ENCODE results near the gene COX7A1.

The COX7A1 gene

DNA sequence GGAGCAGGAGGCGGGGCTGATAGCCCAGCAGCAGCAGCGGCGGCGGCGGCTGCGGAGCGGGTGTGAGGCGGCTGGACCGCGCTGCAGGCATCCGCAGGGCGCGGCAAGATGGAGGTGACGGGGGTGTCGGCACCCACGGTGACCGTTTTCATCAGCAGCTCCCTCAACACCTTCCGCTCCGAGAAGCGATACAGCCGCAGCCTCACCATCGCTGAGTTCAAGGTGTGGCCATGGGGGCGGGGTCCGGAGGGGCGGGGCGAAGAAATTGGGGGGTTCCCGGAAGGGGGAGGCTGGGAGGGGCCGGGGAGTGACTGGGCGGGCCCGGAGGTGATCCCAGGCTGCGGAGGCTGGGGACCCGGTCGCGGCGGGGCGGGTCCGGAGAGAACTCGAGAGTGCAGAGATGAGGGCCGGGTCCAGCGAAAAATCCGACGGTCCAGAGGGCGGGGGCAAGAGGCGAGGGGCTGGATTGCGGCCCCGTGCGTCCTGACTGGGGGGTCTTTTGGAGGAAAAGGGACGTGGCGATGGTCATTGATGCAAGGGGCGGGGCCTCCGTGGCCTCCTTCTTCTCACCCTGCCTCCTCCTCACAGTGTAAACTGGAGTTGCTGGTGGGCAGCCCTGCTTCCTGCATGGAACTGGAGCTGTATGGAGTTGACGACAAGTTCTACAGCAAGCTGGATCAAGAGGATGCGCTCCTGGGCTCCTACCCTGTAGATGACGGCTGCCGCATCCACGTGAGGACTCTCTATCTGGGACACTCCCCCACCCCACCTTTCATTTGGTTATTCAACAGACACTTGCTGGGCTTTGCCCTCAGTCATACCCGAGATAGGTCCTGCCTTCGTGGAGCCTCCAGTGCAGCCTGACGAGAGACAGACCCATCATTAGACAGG is 36.5 kb downstream of the COX7A1 start, which contains the start of gene TBCB:
Gene TBCB, plus strand, starts transcription at position 16 of the 891 bp plus-strand sequence. Its CDS starts 93 bp downstream, at position 109.
- Histone ChIP-seq H3K4me2 (ENCODE audit: low read length) (peak within 1 kb of the TSS; percentile 79), H3K4me1 (ENCODE audit: control insufficient read depth, low read length) (peaks cover 29% of the 10 kb centered on the region), H3K4me3 (ENCODE audit: low read length) (peak within 1 kb of the TSS; percentile 99), H3F3A (ENCODE audit: control insufficient read depth, insufficient read depth) (no peaks in the 10 kb centered on the region), H3K9me3 (ENCODE audit: control insufficient read depth, insufficient read depth, low read length) (no peaks in the 10 kb centered on the region), H3K36me3 (ENCODE audit: control insufficient read depth, low read length) (peaks cover 51% of the 10 kb centered on the region), H4K20me1 (ENCODE audit: control insufficient read depth, insufficient read depth, low read depth, low read length) (peaks cover 6% of the 10 kb centered on the region; the same call in 1 of the 2 replicates), H3K9me2 (replicated peaks; ENCODE audit: control insufficient read depth, low read length) (no peaks in the 10 kb centered on the region), H3K79me2 (ENCODE audit: control insufficient read depth, low read length) (peaks cover 38% of the 10 kb centered on the region), H3K27me3 (ENCODE audit: control insufficient read depth, low read length) (no peaks in the 10 kb centered on the region), H3K27ac (ENCODE audit: low read depth, low read length) (peak within 1 kb of the TSS; percentile 69)
- TF ChIP-seq CTCF (IDR thresholded peaks at IDR 0.05; ENCODE audit: low read depth, low read length, poor library complexity, severe bottlenecking) (no peak), EZH2phosphoT487 (IDR thresholded peaks at IDR 0.05; ENCODE audit: borderline replicate concordance, low read length) (no peak)

DNA sequence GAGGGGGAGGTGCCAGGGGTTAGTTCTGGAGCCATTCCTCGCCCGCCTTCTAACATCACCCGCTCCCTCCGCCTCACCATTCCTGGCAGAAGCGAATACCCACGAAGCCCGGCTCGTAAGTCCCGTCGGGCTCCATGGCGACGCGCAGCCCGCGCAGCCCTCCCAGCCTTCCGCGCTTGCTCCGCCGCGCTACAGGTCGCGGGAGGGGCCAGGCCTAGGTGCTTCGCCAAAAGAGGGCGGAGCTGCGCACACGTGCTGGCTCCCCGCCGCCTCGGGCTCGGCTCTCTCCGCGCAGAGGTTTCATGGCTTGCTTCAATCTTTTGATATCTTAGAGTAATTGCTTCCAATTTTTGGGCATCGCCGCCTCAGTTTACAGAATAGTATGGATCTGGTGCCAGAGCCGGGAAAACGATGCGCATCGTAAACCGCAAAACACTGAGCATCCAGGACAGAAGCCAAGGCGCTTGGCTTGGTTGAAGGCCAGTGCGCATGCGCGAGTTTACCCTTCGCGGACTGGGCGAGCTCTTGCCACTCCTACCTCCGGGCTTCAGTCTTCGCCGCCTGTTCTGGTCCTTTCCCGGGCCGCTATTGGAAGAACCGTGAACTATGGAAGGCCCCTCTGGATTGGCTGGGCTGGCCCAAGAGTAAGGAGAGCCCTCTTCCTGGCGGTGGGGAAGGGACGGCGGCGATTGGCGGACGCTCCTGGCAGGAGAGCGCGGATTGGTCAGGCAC is 37.4 kb downstream of the COX7A1 start, which contains the start of gene POLR2I:
Gene POLR2I, minus strand, starts transcription at position 155 of the 732 bp plus-strand sequence. Its CDS starts 19 bp downstream, at position 136.
- TF ChIP-seq EZH2phosphoT487 (IDR thresholded peaks at IDR 0.05; ENCODE audit: borderline replicate concordance, low read length) (no peak), CTCF (IDR thresholded peaks at IDR 0.05; ENCODE audit: low read depth, low read length, poor library complexity, severe bottlenecking) (no peak)
- H3F3A ChIP-seq (ENCODE audit: control insufficient read depth, insufficient read depth): no peaks in the 10 kb centered on the region
- no peaks in the 10 kb centered on the region for H3K9me2 ChIP-seq (replicated peaks; ENCODE audit: control insufficient read depth, low read length)
- peak within 1 kb of the TSS; percentile 99 for H3K4me3 ChIP-seq (ENCODE audit: low read length)
- H3K27ac ChIP-seq (ENCODE audit: low read depth, low read length): peak within 1 kb of the TSS; percentile 69
- peaks cover 6% of the 10 kb centered on the region; the same call in 1 of the 2 replicates for H4K20me1 ChIP-seq (ENCODE audit: control insufficient read depth, insufficient read depth, low read depth, low read length)
- peaks cover 51% of the 10 kb centered on the region for H3K36me3 ChIP-seq (ENCODE audit: control insufficient read depth, low read length)
- peaks cover 29% of the 10 kb centered on the region for H3K4me1 ChIP-seq (ENCODE audit: control insufficient read depth, low read length)
- H3K4me2 ChIP-seq (ENCODE audit: low read length): peak within 1 kb of the TSS; percentile 79
- peaks cover 38% of the 10 kb centered on the region for H3K79me2 ChIP-seq (ENCODE audit: control insufficient read depth, low read length)
- H3K9me3 ChIP-seq (ENCODE audit: control insufficient read depth, insufficient read depth, low read length): no peaks in the 10 kb centered on the region
- no peaks in the 10 kb centered on the region for H3K27me3 ChIP-seq (ENCODE audit: control insufficient read depth, low read length)

- Histone ChIP-seq H3K79me2 (ENCODE audit: control insufficient read depth, low read length) (peaks cover 38% of the 10 kb centered on the region), H3K4me1 (ENCODE audit: control insufficient read depth, low read length) (peaks cover 29% of the 10 kb centered on the region), H3K27me3 (ENCODE audit: control insufficient read depth, low read length) (no peaks in the 10 kb centered on the region), H3K4me3 (ENCODE audit: low read length) (peak overlapping the region; percentile 99), H3F3A (ENCODE audit: control insufficient read depth, insufficient read depth) (no peaks in the 10 kb centered on the region), H3K27ac (ENCODE audit: low read depth, low read length) (peak overlapping the region; percentile 69), H3K36me3 (ENCODE audit: control insufficient read depth, low read length) (peaks cover 47% of the 10 kb centered on the region), H3K4me2 (ENCODE audit: low read length) (peak overlapping the region; percentile 79), H4K20me1 (ENCODE audit: control insufficient read depth, insufficient read depth, low read depth, low read length) (peaks cover 6% of the 10 kb centered on the region; the same call in 1 of the 2 replicates), H3K9me3 (ENCODE audit: control insufficient read depth, insufficient read depth, low read length) (no peaks in the 10 kb centered on the region), H3K9me2 (replicated peaks; ENCODE audit: control insufficient read depth, low read length) (no peaks in the 10 kb centered on the region)
- TF ChIP-seq EZH2phosphoT487 (IDR thresholded peaks at IDR 0.05; ENCODE audit: borderline replicate concordance, low read length) (no peak), CTCF (IDR thresholded peaks at IDR 0.05; ENCODE audit: low read depth, low read length, poor library complexity, severe bottlenecking) (no peak)
Measured at GRCh38 chr19:36113894-36114720, 38.1 kb downstream of the COX7A1 start.
